K562 treated with DMSO at 1 percent for 48 hours (cell line): ENCODE measurements around the gene LYPD3. TPM values are rescaled to one million over a fixed set of nuclear protein-coding genes. Genes with fewer than 3 reads are reported as not detected.

Source experiments
- total RNA-seq: library from RNA; unstranded; fragments of 300-600 nt; gene quantifications from 2 replicates; pipeline ENCODE4 v1.2.3, GENCODE V29; 2022; ENCODE audit warnings: low replicate concordance; ENCODE audit errors: extremely low read depth

The LYPD3 gene
- not detected in 2 replicates for total RNA-seq

GRCh38 chr19:43465468-43466120 lies at the start of gene LYPD3:
TSS of gene LYPD3 (minus strand) at chr19:43465608. CDS start at chr19:43465571, 37 bp downstream.

DNA sequence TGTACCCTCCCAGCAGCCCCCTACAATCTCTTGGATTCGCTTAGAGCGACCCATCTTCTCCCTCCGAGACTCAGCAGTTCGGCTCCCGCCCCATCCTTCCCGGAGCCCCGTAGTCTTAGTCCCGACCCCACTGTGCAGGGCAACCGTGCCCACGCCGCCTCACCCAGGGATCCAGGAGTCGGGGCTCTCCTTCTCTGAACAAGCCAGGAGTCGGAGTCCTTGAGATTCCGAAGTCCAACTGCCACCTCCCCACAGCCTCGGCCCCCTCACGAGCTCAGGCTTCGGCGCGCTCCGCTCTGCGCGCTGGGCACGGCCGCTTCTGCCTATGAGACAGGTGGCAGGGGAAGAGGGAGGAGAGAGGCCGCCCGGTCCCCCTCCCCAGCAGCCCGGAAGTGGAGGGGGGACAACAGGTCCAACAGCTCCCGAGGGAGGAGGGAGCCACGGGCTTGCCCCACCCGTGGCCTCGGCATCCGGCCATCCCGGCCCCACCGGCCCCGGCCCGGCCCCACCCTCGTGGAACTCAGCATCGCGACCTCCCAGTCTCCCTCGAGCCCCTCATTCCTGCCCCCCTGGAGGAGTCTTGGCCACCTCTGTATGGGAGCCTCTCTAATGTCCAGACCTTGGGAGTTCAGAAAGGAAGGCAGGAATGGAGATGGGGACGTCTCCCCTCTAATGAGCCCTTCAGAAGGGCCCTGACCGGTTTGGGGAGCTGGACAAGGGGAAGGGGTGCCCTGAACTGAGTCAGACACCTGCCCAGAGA lies 39.2 kb upstream of the LYPD3 start, which contains the start of gene PHLDB3:
Gene PHLDB3, minus strand, starts transcription at position 321 of the 760 bp plus-strand sequence. CDS start 628 bp downstream, outside the sequence.

DNA sequence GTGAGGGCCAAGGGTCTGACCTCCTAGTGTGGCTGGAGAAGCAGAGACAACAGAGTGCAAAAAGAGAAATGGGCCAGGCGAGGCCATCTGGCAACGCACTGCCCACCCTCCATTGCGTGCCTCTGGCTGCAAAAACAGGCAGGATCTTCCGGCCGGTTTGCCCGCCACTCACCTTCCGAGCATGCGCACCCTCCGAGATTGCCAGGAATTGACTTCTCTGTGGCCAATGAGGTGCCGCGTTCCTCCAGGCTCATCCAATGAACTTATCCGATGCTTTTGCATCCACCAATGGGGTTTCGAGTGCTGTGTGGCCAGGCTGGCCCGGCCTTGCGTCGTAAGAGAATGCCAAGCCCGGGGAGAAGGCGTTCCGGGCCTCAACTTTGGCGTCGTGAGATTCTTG lies 50.9 kb downstream of the LYPD3 start, which contains the start of gene TEX101:
Gene TEX101, plus strand, starts transcription at position 337 of the 400 bp plus-strand sequence. CDS start 1,030 bp downstream, outside the sequence.

Other genes starting within 250 kb of the LYPD3 start
- not detected in 2 replicates for gene PSG9, start 196.1 kb downstream of the LYPD3 start, total RNA-seq
- gene CD177, start 111.9 kb downstream of the LYPD3 start, total RNA-seq = not detected in 2 replicates
- gene TEX101, start 50.7 kb downstream of the LYPD3 start, total RNA-seq = not detected in 2 replicates
- not detected in 2 replicates for gene PHLDB3, start 39.1 kb upstream of the LYPD3 start, total RNA-seq
- not detected in 2 replicates for gene ETHE1, start 61.6 kb upstream of the LYPD3 start, total RNA-seq
- gene ZNF575, start 67.6 kb upstream of the LYPD3 start, total RNA-seq = not detected in 2 replicates
- gene XRCC1, start 109.9 kb upstream of the LYPD3 start, total RNA-seq = not detected in 2 replicates
- gene PINLYP, start 110.2 kb upstream of the LYPD3 start, total RNA-seq = not detected in 2 replicates
- gene IRGQ, start 130.5 kb upstream of the LYPD3 start, total RNA-seq = not detected in 2 replicates
- gene ZNF576, start 131.0 kb upstream of the LYPD3 start, total RNA-seq = not detected in 2 replicates
- gene SRRM5, start 146.5 kb upstream of the LYPD3 start, total RNA-seq = not detected in 2 replicates
- not detected in 2 replicates for gene ZNF428, start 154.0 kb upstream of the LYPD3 start, total RNA-seq
- gene CADM4, start 174.2 kb upstream of the LYPD3 start, total RNA-seq = not detected in 2 replicates
- not detected in 2 replicates for gene PLAUR, start 204.6 kb upstream of the LYPD3 start, total RNA-seq